Activated CD8-positive, alpha-beta memory T cell treated with anti-CD3 and anti-CD28 coated beads, Interleukin-2, amount 50 U/mL, for 1 hour (primary cell): ENCODE data around the gene RSRP1.
"Not testable (repeated sequence)": the region's sequence is repeated elsewhere in the genome, so short reads cannot be mapped to it uniquely, and the experiment has no call there.

Source experiments
- DNase-seq: peaks from one replicate; pipeline ENCODE4 v3.0.0-alpha.2; 2020; ENCODE audit errors: extremely low read depth

Gene RSRP1

DNA sequence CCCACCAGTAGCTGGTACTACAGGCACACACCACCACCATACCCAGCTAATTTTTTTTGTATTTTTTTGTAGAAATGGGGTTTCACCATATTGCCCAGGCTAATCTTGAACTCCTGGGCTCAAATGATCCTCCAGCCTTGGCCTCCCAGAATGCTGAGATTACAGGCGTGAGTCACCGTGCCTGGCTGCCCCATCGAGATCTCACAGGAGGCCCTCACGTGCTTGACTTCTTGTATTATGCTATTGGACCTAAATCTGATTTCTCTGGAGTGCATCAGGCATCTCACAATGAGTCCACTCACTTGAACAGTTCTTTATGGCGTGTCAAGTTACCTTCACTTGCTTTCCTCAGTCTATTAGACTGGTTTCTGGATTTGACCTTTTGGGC lies 9.3 kb upstream of the RSRP1 start:
- no peak for DNase-seq

DNA sequence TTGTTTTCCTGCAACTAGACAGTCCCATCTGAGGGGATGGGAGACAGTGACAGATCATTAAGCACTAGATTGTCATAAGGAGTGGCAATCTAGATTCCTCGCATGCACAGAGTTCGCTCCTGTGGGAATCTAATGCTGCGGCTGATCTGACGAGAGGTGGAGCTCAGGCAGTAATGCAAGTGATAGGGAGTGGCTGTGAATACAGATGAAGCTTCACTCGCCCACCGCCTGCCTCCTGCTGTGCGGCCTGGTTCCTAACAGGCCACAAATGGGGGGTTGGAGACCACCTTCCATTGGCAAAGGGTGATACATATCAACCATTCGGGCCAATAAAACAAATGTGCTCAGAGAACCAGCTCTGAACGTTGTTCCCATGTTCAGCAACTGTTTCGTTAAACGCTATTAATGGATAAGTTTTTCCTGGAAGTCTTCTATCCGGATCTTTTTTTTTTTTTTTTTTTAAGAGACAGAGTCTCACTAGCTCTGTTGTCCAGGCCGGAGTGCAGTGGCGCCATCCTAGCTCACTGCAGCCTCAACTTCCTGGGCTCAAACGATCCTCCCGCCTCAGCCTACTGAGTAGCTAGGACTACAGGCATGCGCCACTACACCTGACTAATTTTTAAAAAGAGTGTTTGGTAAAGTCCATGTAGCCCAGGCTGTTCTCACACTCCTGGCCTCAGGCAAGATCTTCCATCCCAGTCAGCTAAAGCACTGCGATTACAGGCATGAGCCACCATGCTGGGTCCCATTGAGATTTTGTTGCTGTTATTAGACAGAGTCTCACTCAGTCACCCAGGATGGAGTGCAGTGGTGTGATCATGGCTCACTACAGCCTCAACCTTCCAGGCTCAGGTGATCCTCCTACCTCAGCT lies 8.7 kb upstream of the RSRP1 start:
- DNase-seq = no peak

DNA sequence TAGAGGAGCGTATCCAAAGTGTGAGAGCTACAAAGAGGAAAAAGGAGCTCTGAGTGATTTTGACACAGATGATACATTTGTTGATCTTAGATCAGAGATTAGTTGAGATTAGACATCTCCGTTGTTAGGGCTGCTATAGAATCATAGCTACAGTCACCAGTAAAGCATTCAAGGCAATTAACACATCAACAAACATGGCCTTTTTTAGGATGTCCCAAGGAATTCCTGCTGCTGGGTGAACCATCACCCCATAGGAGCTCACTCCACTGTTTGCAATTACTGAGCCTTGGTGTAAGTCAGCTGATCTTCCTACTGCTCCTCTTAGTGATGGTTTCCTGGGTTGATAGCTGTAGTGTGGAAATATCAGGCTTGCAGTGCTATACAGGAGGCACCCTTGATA lies 6.7 kb upstream of the RSRP1 start:
- DNase-seq = no peak

DNA sequence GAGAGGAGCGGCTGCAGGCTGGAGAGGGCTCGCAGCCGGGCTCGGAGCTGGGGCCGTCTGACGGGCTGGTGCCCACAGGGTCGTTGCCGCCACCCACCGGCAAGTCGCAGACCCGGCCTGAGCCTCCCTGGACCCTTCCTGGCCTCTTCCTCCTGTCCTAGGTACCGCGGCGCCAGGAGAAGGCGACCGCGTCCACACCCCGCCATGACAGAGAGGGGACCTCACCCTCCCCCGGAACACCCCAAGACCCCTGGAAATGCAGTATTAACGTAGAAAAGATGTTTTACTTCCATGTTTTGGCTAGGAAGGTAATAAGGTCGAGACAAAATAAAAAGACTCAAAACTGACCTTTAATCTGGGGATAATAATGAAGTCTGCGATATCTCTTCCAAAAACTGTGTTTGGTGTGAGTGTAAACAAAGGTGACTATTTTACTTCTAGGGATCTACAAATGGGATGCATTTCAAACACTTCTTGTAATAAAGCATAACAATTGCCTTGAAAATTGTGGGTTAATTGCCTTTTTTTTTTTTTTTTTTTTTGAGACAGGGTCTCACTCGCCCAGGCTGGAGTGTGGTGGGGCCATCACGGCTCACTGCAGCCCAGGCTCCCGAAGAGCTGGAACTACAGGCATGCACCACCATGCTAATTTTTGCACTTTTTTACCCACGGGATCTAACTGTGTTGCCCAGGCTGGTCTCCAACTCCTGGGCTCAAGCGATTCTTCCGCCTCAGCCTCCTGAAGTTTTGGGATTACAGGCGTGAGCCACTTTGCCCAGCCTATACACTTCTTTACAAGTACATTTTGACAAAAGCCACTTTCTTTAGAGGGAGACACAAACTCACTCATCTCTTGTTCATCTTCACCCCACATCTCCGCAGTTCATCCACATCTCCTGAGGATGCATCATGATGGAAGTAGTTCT lies 838 bp upstream of the RSRP1 start:
- no peak for DNase-seq

DNA sequence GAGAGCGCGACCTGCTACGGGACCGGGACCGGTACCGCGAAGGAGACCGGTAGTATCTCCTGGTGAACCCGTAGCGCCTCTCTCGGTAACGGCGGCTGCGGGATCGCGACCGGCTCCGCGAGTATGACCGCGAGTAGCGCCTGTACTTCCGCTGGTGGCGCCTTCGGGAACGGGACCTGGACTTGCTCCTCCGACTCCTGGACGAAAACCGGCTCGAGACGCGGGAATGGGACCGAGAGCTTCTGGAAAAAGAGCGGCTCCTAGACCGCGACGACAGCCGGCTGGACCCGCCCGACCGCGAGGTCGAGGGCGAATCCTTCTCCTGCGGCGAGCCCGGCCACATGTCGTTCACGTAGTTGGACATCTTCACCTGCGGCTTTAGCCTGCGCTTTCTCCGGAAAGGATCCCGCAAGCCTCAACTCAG lies 642 bp downstream of the RSRP1 start:
- no peak for DNase-seq

DNA sequence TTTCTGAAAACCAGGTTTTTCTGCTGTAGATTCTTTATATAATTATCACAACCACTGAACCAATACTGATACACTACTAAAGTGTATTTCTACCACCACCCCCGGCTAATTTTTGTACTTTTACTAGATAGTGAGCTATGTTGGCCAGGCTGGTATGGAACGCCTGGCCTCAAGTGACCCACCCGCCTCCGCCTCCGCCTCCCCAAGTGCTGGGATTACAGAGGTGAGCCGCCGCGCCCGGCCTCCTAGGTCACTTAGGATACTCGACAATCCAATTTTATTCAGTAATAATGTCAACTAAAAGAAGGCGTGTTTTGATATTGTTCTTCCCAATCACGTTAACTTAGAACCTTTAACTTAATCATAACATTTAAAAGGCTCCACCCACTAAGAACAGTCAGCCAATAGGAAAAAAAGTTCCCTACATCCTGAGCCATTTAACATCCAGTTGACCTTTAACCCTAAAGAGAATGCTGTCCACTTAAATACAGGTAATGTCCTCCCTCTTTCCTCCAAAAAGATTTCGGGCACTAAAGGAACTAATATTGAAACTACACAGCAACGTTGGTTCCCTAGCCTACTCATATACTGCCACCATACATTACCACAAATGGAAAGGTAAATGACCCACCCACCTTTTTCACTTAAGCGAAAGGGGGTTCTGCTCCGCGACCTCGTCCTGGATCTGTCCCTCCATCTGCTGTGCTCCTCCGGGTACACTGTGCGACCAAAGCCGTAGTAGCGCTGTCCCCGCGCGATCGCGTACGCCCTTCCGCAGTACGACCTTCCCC lies 1.2 kb downstream of the RSRP1 start:
- no peak for DNase-seq

DNA sequence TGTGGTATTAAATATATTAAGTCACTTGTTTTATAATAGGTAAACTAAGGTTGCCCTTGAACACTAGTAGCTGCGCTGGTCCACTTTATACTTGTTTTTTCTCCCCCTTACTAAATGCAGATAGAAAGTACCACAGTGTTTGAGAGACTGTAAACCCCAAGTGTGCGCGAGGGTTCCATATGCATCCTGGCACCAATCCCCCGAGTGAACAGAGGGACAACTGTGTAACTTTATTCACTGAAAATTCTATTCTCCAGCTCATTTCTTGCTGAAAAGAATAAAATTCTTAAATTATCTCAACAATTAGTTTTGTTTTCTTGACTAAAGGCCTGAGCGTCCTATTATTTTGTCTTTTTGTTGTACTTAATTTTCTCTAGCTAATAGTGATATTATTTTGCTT lies 1.9 kb downstream of the RSRP1 start:
- DNase-seq = no peak

DNA sequence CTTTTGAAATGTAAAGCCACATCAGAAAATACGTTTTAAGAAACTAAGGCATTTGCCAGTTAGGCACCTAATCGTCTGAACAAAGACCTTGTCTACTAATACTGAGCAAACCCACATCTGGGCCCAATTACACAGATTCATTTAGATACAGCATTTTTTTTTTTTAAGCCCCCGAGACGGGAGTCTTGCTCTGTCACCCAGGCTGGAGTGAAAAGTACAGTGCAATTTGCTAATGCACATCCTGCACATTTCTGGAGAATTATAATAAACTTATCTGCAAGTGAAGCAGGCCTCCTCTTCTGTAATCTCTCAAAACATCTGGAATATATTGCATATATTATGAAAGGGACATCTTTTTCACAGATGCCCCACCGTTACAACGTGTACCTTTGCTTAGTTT lies 3.3 kb downstream of the RSRP1 start:
- no peak for DNase-seq

DNA sequence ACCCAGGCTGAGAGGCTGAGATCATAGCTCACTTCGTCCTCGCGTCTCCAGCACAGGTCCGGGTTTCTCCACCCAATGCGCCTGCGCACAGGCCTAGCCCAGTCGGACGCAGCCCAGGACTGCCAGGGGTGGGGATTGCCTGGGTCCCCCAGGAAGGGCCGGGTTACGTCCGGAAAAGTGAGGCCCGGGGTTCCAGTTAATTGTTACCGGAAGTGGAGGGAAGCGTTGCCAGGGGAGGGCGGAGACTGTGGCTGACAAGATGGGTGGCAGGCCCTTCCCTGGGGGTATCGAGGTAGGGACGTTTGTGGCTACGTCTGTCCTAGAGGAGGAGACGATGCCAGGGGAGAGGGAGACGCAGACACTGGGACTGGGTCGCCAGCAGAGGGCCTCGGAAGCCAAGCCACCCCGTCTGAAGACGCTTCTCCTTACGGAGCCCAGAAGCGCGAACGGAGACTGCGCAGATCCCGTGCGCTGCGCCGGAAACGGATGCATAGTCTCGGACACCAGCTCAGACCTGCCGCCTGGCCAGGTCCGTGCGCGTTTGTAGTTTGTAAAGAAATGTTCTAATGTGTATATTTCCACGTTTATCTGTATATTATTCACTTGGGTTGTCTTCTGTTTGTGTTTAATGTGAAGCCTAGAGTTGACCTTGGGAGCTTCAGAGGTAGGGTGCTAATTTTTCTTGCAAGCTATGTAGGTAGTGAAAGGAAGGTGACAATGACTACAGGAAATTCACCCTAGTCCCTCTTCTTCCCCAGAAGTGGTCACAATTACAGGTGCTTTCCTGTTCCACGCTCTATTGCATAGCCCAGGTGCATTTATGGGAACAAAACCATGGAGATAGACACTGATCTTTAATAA lies 7.3 kb downstream of the RSRP1 start:
- DNase-seq = peak; percentile 61

DNA sequence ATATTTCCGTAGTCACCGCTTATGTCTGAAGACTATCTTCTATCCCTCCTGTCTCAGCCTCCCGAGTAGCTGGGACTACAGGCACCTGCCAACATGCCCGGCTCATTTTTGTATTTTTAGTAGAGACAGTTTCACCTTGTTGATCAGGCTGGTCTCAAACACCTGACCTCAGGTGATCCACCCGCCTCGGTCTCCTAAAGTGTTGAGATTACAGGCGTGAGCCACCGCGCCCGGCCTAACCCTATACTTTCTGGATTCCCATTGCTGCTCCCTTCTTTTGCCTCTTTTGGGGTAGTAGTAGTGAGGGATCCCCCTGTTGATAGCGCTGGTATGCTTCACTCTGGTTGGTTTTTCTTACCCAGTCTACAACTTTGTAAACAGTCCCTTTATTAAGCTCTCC lies 9.2 kb downstream of the RSRP1 start:
- DNase-seq = no peak

DNA sequence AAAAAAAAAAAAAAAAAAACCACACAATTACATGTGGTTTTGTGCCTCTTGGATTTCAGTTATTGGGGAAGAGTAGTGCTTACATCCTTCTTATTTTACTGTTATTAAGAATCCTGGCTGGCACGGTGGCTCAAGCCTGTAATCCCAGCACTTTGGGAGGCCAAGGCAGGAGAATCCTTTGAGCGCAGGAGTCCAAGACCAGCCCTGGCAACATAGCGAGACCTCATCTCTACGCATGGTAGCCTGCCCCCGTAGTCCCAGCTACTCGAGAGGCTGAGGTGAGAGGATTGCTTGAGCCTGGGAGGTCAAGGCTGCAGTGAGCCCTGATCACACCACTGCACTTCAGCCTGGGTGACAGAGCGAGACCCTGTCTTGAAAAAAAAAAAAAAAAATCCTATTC lies 11.0 kb downstream of the RSRP1 start:
- DNase-seq = not testable (repeated sequence)

DNA sequence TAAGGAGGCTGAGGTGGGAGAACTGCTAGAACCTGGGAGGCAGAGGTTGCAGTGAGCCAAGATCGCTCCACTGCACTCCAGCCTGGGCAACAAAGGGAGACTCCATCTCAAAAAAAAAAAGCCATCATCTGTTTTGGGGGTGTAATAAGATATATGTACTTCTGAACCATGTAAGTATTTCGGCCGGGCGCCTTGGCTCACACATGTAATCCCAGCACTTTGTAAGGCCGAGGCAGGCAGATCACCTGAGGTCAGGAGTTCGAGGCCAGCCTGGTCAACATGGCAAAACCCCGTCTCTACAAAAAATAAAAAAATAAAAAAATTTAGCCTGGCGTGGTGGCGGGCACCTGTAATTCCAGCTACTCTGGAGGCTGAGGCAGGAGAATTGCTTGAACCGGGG lies 11.8 kb downstream of the RSRP1 start:
- DNase-seq = not testable (repeated sequence)

DNA sequence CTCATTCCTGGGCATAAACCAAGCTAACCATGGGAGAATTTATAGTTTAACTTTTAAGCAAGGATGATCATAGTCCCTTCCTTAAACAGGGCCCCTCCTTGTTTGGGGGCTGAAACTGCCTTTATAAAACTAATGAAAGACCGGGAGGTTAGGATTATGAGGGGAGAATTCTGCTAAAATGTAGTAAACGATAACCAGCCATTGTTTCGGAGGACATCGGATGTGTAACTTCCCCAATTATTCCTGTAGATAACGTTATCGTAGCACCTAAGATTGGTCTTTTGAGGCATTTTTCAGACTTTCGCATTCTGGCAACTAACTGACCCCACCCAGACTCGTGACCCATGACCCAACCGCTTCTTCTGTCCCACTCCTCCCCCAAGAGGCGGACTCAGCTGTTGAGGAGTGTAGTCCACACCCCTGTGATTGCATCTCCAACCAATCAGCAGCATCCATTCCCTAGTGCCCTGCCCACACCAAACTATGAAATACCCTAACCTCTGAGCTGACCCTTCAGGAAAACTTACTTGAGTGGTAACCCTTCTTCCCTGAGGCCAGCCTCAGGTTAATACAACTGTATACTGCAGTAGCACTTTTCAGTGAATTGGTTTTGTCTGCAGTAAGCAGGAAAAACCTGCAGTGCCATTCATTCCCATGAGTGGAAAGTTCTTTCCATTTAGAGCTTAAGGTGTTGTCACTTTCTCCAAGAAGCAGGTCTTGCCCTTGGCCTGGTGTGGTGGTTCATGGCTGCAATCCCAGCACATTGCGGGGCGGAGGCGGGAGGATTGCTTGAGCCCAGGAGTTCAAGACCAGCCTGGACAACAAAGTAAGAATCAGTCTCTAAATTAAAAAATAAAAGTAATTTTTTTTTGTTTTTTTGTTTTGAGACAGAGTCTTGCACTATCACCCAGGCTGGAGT lies 14.1 kb downstream of the RSRP1 start:
- DNase-seq = no peak

DNA sequence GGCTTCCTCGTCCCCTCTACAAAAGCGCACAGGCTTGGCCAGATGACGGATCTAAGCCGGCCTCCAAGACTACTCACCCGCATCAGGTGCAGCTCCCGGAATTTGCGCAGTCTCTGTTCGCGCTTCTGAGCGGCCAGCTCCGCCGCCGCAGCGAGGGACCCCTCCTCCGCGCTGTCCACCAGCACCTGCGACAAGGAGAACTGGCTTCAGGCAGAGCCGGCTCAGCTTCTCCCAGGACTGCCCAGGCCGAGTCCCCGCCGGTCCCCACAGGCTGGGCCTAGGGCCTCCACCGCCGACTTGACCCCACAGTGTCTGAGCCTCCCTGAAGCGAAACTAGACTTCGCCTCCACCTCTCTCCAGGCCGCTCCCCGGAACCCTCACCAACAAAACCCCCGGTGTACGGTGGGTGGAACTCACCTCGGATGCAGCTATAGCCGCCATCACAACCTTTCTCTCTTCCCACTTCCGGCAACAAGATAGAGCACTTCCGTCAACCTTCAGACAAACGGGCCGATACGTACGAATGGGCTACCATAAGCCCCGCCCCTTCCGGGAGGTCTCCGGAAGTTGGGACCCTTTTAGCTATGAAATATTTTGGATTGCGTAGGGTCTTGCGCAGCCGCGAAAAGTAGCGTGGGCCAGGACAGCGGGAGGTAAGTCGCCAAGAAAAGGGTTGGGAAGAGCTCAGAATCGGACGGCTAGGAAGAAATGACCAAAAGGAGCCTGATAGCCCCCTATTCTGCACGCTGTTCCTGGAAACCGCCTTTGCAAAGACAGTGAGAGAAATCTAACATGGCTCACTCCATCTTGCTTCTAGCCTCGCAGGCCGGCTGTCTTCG lies 15.0 kb downstream of the RSRP1 start, which contains the start of gene SYF2:
SYF2 (minus strand) TSS at position 476 of the 839 bp plus-strand sequence; CDS start at position 441, 35 bp downstream.
- DNase-seq = peak; percentile 69

DNA sequence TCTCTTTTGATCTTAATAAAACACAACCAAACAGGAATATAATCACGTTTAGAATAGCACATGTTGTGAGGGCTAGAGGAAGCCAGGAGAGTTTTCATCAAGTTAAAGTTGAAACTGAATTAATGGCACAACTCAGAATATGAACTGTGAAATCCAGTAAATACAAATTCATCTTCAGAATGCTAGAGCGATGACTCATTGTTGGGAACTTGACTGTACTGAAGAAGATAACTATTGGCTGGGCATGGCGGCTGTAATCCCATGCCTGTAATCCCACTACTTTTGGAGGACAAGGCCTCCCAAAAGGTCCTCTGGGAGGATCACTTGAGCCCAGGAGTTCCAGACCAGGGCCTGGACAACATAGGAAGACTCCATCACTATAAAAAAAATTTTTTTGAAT lies 23.8 kb downstream of the RSRP1 start:
- DNase-seq = no peak

DNA sequence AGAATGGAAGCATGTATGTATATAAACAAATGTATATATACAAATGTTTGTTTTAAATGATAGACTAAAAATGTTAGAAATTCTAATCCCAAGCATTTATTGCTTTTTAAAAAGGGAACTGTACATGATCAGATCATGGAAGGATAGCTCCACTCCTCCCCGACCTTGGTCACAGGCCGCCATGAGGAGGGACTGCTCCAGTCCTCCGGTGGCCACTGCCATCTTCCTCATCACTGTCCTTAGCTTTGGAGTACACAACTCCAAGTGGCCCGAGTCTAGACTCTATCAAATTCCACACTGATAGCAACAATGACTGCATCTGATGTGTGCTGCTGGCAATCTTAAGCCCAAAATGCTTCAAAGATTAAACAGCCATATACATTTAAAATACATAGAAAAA lies 24.6 kb downstream of the RSRP1 start:
- no peak for DNase-seq

DNA sequence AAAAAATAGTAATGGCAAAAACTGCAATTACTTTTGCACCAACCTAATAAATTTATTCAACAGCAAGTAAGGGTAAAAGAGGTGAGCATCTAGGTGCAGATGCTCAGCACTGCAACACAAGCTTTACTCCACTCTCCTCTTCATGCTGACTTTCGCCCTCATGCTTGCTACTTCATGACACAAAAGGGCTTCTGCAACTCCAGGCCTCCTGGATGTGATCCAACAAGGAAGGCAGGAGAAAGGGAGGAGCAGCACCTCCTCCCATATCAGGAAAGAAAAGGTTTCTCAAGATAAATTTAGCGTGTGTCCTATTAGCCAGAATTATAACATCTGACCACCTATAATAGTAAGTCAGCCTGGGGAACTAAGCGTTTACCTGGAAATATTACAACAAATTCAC lies 26.6 kb downstream of the RSRP1 start:
- no peak for DNase-seq

DNA sequence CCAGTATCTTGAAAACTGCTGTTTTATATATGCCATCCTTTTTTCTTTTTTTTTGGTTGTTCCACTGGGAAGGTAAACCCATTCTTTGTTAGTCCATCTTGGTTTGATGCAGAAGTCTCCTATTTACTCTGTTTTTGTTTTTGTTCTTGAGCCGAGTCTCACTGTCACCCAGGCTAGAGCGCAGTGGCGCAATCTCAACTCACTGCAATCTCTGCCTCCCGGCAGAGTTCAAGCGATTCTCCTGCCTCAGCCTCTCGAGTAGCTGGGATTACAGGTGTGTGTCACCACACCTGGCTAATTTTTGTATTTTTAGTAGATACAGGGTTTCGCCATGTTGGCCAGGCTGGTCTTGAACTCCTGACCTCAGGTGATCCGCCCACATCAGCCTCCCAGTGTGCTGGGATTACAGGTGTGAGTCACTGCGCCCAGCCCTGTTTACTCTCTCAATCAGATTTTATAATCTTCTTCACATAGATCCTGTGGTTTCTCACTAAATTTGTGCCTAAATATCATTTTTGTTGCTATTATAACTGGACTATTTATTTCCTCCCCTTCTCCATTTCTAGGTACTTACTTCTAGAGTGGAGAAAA lies 27.5 kb downstream of the RSRP1 start:
- no peak for DNase-seq
